HG02852 (cell line): Measurements from ENCODE around the gene ADO.
A peak's percentile ranks its signal among the peaks of the same experiment; 100 is the strongest.
"Not testable (repeated sequence)": the region's sequence is repeated elsewhere in the genome, so short reads cannot be mapped to it uniquely, and the experiment has no call there.

Source experiments
- ATAC-seq: cut with Tn5 transposase; IDR thresholded peaks from one replicate; pipeline ENCODE4 v1.9.1; 2021; ENCODE audit warnings: mild to moderate bottlenecking, moderate library complexity; ENCODE audit not compliant: unreplicated experiment

Gene ADO

DNA sequence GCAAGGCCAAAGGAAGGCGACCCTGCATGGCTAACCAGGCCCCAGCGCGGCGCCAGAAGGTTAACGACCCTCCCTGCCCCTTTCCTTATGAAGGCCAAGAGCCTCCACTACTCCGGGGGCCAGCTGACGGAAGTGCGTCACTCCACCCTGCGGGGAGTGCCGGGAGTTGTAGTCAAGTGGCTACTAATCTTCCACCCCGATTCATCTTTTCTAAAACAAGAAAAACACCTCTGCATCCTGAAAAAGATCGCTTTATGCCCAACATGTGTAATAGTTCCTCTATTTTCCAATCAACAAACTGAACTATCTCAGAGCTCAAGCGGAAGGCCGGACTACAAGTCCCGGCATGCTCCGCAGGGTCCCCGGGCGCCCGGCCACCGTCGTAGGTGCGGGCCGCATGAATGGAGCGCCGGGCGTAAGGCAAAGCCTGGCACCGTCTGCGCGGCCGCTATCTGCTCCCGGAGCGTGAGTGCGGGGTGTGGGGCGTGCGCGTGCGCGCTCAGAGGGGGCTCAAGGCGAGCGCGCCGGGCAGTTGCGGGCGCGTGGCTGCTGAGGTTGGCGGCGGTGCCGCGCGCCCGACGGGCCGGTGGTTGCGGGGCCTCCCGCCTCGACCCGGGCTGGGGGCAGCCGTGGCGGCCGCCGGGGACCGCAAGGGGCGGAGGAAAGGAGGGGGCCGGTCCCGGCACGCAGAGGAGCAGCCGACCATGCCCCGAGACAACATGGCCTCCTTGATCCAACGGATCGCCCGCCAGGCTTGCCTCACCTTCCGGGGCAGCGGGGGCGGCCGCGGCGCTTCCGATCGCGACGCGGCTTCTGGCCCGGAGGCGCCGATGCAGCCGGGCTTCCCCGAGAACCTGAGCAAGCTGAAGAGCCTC, at the start of gene ADO:
Gene ADO (plus strand): TSS at position 365 of the 875 bp plus-strand sequence. CDS start 340 bp downstream, at position 705.
- peak; percentile 81 for ATAC-seq

DNA sequence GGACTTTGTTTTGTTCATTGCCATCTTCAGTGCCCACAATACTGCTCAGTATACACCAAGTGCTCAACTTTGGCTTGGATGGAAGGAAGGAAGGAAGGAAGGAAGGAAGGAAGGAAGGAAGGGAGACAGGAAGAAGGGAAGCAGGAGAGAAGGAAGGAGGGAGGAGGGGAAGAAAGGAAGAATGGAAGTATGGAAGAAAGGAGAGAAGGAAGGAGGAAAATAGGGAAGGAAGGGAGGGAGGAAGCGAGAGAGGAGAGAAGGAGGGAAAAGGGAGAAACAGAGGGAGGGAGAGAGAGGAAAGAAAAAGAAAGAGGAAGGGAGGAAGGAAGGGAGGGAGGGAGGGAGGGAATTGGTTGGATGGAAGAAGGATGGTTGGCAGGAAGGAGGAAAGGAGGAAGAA, 49.6 kb upstream of the ADO start:
- ATAC-seq, result no peak

DNA sequence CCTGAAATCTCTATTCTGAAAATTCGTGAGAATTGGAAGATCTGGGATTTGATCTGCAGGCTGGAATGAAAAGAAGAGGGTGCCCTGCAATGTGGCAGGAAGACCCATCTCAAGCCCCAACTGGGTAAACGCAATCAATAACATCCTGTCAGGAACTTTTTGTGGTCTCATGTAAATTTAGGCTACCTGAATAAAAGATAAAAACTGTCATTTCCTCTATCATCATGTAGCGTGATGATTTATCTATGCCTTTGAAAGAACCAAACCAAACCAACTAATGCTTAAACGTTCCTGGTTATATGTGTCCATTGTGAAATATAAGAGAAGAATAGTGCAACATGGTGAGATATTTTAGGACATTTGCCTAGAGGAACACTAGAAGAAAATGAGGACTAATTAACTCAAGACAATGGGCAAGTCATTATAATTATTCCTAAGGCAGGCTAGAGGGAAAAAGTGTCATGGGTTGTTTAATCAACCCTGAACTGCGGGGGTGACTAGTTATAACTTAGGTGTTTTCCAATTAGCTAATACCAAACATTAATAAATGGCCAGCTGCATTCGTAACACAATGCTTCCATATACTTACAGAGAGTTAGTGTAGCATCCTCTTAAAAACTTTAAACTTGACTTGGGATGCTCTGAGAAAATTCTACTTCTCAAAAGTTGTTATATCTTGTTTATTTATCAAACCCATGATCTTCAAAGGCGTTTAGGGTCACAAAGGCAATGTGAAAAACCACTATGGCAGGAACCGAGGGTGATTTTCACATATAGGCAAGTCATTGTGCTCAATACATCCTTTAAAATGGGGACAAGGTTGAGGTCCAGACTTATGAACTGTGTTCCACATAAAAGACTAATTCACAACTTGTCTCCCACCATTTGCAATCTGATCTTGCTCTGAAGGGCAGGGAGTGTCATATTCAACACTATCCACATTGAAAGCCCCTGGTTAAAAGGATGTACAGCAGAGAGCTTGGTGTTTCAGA, 48.6 kb upstream of the ADO start:
- ATAC-seq, result no peak

DNA sequence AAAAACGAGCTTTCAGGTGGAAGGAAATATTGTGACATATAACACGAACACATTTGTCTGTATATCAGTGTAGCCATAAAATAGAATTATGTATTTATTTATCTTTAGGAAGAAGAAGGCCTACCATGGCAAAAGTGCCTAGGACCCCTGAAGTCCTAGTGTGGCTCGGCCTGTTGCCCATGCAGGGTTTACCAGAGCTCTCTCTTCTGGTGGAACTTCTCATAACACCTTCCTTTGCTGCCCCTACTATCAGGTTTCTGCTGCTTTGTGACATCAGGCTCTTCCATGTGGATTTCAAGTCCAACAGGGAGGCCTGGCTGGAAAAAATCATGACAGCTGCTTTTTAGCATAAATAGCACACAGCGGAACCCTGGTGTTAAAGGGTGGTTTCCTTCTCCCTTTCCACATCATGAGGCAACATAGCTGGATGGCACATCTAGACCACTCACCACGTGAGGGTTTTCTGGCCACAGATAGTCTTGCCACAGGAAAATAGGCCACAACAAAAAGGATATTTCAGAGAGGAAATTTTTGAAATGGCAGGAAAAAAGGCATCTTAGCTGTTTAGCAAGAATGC, 44.8 kb upstream of the ADO start:
- no peak for ATAC-seq

DNA sequence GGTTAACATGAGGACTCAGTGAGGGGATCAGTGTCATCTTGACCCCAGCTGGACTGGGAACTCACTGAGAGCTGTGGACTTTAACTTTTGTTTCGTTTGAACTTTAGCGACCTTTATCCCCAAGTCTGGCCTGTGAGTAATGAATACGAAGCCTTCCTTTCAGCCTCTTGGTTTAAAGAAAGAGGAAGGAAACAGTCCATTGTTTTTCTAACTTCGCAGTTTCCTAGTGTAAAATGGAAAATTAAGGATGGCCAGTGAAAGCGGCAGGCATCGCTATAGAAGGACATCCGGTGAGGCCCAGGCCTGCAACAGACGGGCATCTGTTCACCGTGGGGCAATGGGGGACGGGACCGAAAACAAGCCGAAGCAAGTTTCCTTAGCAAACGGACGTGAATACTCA, 44.1 kb upstream of the ADO start:
- no peak for ATAC-seq

DNA sequence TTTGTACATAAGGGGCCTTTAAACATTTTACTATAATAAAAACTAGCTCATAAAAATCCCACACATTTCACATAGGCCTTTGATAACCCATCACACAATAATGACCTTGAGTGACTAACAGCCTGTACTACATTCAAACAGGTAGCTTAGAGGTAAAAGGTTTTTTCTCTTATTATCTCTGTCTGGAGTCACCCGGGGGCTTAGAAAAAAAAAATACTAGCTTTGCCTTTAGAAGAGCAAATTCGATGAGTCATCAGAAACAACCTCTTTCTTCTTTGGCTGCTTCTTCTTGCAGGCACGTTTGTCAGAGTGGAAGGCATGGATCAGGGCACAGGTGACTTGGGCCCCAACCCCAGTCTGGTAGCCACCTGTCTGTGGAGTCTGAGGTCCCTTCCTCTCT, 43.4 kb upstream of the ADO start:
- ATAC-seq, result no peak

DNA sequence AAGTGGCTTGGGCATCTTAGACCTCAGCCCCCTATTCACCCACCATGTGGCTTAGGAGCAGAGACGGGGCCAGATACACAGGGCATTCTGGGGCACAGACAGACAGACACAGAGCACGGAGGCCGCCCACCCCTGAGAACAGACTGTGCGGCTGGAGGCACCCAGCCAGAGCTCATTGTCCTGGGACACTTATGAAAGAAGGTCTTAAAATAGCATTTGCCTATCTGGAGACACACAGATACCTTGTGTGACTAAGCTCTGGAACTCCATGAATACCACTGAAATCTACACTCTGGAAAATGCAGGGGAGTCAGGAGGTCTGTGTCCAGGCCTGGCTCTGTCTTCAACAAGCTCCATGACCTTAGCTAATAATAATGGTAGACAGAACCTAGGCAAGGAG, 41.4 kb upstream of the ADO start:
- no peak for ATAC-seq

DNA sequence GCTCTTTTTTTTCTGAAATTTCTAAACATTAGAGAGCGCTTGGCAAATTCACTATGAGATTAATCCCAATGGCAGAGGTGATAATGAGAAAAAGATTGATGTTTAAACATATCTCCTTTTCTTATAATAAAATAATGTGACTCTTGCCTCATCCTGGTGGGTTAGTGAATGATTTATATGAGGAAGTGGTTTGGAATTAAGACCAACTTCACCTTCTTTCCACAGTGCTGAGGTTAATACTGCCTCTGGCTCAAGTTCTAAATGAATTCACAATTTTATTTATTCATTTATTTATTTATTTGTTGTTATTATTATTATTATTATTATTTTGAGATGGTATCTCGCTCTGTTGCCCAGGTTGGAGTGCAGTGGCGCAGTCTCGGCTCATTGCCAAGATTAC, 40.5 kb upstream of the ADO start:
- no peak for ATAC-seq

DNA sequence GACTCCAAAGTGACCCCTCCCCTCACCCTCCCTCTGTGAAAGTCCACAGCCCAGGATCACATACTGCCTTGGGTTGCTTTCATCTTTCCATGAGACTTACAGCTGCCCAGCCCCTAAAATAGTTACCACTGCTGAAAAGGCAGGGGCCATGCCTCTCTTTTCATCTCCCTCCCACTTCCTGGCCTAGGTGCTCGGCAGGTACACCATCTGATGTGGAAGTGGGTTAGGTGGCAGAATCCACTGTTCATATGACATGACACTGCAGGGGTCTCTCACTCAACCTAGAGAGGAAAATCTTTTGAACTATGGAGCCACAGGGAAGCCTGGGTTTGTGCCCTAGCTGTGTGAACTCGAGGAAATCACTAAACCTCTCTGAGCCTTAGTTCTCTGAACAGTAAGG, 38.8 kb upstream of the ADO start:
- no peak for ATAC-seq

DNA sequence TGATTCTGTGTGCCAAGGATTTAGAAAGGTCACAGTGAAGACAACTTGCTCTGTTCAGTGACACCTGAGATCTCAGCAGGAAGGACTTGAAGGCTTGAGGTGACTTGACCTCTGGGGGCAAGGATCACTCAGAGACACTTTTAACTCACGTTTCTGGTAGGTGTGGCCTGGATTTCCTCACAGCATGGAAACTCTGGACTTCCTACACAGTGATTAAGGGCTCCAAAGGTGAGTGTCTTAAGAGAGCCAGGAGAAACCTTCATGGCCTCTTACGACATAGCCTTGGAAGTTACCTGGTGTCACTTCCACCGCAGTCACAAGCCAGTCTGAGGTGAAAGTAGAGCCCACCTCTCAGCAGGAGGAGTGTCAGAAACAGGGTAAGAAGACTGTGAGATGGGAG, 38.1 kb upstream of the ADO start:
- no peak for ATAC-seq

DNA sequence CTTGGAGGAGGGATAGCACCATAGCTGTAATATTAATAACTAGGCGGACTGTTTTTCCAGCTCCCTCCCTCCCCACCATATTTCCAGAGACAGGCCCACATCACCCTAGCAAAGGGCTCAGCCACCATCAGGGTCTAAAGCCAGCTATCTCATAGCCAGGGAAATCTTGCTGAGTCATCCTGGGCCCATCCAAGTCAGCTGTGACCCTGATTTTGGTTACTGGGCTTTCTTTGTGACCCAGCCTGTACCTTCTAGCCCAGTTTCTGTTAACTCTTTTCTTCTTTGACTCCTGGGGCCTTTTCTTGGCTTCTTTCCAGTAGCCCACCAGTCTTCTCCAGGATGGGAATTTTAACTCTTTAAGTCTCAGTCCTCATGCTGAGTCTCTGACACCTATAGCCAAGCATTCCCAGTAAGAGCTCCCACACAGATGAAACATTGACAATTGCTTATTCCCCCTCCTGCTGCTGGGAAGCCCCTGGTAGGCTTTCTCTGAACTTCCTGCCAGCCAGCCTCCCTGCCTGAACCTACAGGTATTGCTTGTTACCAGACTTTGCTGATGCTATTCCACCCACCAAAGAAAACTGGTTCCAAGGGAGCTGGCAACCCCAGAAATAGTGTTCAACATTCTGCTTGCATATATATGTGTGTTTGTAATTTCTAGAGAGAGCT, 34.8 kb upstream of the ADO start:
- peak; percentile 83 for ATAC-seq

DNA sequence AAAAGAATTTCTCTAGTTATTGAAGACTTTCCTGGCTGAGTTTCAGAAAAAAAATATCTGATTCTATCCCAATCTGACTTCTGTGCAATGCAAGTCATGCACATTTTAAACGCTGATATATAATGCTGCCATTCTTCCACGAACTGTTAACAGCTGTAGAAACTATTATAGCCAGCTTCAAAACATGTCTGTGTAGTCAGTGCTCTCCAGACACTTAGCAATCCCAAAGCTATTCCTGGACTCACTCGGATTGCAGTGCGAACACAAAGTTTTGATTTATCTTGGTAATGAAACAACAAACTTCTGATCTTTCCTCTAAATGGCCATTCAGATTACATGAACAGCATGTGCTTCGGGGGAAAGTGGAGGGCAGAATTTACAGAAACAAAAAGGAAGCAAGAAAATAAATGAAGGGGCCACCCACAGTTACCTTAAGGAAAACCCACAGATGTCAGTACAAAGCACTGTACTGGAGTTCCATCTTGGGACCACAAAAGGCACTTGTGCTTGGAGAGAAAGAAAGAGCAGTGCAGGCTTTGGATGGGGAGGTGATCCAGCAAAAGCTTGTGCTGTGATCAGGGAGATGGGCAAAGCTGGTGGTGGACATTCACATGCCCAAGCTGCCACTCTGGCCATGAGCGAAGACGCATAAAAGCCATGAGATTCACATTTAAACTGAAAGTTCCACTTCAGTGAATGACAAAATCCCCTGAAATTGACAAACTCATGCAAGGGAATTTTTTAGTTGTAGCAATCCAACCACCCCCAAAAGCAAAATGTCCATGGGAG, 32.1 kb upstream of the ADO start:
- ATAC-seq, result no peak

DNA sequence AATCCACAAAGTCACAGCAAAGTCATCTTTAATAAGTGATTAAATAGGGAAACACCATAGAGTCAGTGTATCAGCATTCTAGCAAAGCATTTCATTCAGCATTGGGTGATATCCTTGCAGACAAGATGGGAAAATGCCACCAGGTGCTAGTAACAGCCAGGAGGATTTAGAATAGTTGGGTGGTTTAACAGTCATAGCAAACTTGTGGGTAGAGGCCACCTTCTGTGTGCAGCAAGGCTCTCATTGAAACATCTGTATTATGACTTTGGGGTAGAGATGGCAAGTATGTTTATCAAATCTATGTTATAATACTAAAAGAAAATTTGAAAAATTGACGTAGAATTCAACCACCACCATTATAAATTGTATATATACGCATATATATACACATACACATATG, 26.4 kb upstream of the ADO start:
- no peak for ATAC-seq

DNA sequence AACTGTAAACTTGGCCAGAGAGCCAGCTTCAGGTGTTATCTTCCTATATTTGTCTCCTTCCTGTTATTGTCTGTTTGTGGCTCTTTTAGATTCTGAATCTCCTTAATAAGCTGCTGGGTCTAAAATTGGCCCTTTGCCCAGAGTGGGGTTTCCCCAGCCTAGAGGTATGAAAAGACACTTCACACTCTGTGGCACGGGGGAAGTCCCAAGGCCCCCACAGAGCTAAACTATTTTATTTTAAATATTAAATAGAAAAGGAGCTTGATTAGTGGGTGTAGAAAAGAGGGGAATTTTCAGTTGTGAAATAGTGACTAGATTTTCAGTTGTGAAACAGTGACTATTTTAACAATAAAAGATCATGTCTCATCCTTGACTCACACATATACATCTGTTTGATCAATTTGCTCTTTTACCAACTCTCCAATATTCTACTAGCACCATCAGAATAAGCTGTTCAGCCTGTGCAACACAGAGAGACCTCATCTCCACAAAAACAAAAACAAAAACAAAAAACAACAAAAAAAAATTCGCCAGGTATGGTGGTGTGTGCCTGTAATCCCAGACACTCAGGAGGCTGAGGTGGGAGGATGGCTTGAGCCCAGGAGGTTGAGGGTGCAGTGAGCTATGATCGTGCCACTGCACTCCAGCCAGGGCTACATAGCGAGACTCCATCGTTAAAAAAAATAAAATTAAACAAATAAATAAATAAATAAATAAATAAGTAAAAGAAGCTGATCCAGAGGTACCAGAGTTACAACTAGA, 24.9 kb upstream of the ADO start:
- peak; percentile 94 for ATAC-seq

DNA sequence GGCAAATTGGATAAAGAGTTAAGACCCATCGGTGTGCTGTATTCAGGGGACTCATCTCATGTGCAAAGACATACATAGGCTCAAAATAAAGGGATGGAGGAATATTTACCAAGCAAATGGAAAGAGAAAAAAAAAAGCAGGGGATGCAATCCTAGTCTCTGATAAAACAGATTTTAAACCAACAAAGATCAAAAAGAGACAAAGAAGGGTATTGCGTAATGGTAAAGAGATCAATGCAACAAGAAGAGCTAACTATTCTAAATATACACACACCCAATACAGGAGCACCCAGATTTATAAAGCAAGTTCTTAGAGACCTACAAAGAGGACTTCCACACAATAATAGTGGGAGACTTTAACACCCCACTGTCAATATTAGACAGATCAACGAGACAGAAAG, 20.0 kb upstream of the ADO start:
- ATAC-seq, result not testable (repeated sequence)

DNA sequence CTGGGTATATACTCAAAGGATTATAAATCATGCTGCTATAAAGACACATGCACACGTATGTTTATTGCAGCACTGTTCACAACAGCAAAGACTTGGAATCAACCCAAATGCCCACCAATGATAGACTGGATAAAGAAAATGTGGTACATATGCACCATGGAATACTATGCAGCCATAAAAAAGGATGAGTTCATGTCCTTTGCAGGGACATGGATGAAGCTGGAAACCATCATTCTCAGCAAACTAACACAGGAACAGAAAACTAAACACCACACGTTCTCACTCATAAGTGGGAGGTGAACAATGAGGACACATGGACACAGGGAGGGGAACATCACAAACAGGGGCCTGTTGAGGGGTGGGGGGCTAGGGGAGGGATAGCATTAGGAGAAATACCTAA, 16.2 kb upstream of the ADO start:
- ATAC-seq, result not testable (repeated sequence)

DNA sequence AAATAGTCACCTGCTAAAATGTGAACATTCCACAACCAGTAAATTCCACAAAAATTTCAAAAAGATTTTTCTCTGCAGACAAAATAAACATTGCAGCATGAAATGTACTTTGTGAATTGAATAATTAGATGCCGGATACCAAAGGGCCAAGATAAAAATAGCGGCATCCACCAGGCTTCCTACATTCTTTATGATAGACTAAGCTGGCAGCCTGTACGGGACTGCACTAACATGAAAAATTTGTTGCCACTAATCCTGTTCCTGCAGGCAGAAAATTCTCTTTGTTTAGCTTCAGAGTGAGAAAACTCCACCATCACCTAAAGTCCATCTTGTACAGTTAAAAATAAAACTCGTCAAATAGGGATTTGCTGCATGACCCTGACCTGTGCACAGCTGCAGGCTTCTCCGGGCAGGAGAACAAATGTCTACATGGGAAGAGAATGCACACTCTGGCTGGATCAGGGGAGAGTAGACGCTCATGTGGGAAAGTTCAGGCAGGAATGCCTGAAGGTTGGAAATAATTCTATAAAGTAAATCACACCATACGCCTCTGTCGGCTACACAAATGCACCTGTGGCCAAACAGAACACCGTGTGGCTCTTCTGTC, 15.6 kb upstream of the ADO start:
- no peak for ATAC-seq

DNA sequence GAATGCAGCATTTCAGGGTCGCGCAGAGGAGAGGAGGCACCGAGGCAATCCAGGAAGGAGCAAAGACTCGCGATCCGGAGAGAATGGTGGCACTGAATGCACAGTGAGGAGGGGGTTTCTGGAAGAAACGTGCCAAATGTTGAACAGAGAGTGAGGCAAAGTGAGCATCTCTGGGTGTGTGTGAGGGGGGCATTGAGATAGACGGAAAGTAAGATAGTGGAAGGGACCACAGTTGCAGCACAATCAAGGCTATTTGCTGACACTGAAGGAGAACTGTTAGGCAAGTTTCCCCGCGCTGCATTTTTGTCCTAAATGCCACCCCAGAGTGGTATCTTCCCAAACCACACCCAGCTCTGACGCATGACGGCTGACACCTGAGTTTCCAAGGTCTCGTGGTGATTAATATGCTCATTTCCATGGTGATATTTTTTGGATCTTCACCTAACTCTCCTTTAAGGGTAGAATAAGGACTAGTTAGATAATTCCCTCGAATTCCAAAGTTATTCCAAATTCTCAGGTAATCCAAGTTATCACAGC, 14.4 kb upstream of the ADO start:
- ATAC-seq, result no peak

DNA sequence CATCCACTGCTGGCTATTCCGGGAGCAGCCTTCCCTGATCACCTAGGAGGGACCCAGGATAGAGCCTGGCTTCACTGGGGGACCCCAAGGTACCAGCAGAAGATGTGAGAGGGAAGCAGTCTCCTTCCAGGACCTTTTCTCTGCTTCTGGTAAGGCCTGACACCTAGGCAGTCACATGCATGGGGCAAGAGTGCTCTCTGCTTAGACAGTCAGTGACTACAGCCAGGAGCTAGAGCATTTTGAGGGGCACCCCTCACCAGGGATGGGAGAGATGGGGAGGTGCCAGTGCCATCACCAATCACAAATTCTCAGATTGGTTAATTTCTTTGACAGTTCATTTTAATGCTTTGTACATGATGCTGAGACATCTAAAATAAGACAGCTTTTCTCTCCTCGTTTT, 13.9 kb upstream of the ADO start:
- no peak for ATAC-seq
